Activated naive CD8-positive, alpha-beta T cell treated with anti-CD3 and anti-CD28 coated beads, Interleukin-2, amount 50 U/mL, for 24 hours (primary cell): ENCODE results near the gene RSPO4.
A peak's percentile ranks its signal among the peaks of the same experiment; 100 is the strongest.

Experiments
- ATAC-seq: fragments of 150-1000 bp; cut with Tn5 transposase; one replicate; pipeline ENCODE4 v1.10.0; 2021
- DNase-seq: peaks from one replicate; pipeline ENCODE4 v3.0.0; 2021
- H3K27ac Mint-ChIP-seq: one replicate; pipeline ENCODE4 v1.8.0; 2021; ENCODE audit warnings: mild to moderate bottlenecking, mixed read lengths
- H3K27me3 Mint-ChIP-seq: one replicate; pipeline ENCODE4 v1.8.0; 2021; ENCODE audit warnings: mixed read lengths
- H3K36me3 Mint-ChIP-seq: one replicate; pipeline ENCODE4 v1.8.0; 2021; ENCODE audit warnings: low read depth, mixed read lengths
- H3K4me1 Mint-ChIP-seq: one replicate; pipeline ENCODE4 v1.8.0; 2021; ENCODE audit warnings: mixed read lengths
- H3K4me3 Mint-ChIP-seq: one replicate; pipeline ENCODE4 v1.8.0; 2021; ENCODE audit warnings: mild to moderate bottlenecking, moderate library complexity, mixed read lengths
- H3K9me3 Mint-ChIP-seq: one replicate; pipeline ENCODE4 v1.8.0; 2021; ENCODE audit warnings: mixed read lengths

RSPO4 gene

GRCh38 chr20:1015181-1015580 is 13.1 kb upstream of the RSPO4 start:
- no peak overlapping the region for H3K4me3 Mint-ChIP-seq
- DNase-seq (no peak), ATAC-seq (no peak)
- H3K4me1 Mint-ChIP-seq, result no peaks in the 10 kb centered on the region
- no peaks in the 10 kb centered on the region for H3K36me3 Mint-ChIP-seq
- no peak overlapping the region for H3K27ac Mint-ChIP-seq
- H3K9me3 Mint-ChIP-seq, result no peaks in the 10 kb centered on the region
- peaks cover 4% of the 10 kb centered on the region for H3K27me3 Mint-ChIP-seq

- Mint-ChIP-seq H3K27ac (no peak overlapping the region), H3K4me1 (no peaks in the 10 kb centered on the region), H3K27me3 (peaks cover 5% of the 10 kb centered on the region), H3K4me3 (no peak overlapping the region), H3K36me3 (no peaks in the 10 kb centered on the region), H3K9me3 (no peaks in the 10 kb centered on the region)
- no peak for ATAC-seq
- no peak for DNase-seq
Observed at GRCh38 chr20:1014471-1014870, 12.4 kb upstream of the RSPO4 start.

GRCh38 chr20:1013566-1014340 is 11.6 kb upstream of the RSPO4 start:
- no peaks in the 10 kb centered on the region for H3K4me1 Mint-ChIP-seq
- H3K27me3 Mint-ChIP-seq, result peaks cover 8% of the 10 kb centered on the region
- H3K9me3 Mint-ChIP-seq, result no peaks in the 10 kb centered on the region
- H3K4me3 Mint-ChIP-seq, result no peak overlapping the region
- no peaks in the 10 kb centered on the region for H3K36me3 Mint-ChIP-seq
- DNase-seq (no peak), ATAC-seq (no peak)
- no peak overlapping the region for H3K27ac Mint-ChIP-seq

- H3K4me3 Mint-ChIP-seq, result no peak overlapping the region
- H3K36me3 Mint-ChIP-seq, result no peaks in the 10 kb centered on the region
- ATAC-seq (no peak), DNase-seq (no peak)
- no peaks in the 10 kb centered on the region for H3K4me1 Mint-ChIP-seq
- no peaks in the 10 kb centered on the region for H3K9me3 Mint-ChIP-seq
- no peak overlapping the region for H3K27ac Mint-ChIP-seq
- H3K27me3 Mint-ChIP-seq, result peaks cover 12% of the 10 kb centered on the region
Observed at GRCh38 chr20:1012359-1013168, 10.5 kb upstream of the RSPO4 start.

- Mint-ChIP-seq H3K27ac (no peak overlapping the region), H3K9me3 (no peaks in the 10 kb centered on the region), H3K27me3 (peaks cover 19% of the 10 kb centered on the region), H3K4me1 (no peaks in the 10 kb centered on the region), H3K36me3 (no peaks in the 10 kb centered on the region), H3K4me3 (no peak overlapping the region)
- DNase-seq, result no peak
- no peak for ATAC-seq
Observed at GRCh38 chr20:1010659-1011058, 8.5 kb upstream of the RSPO4 start.

GRCh38 chr20:1005452-1006027 is 3.4 kb upstream of the RSPO4 start:
- H3K4me3 Mint-ChIP-seq, result no peak overlapping the region
- ATAC-seq (peak; percentile 81), DNase-seq (peak; percentile 8)
- H3K27me3 Mint-ChIP-seq, result peaks cover 53% of the 10 kb centered on the region
- H3K36me3 Mint-ChIP-seq, result no peaks in the 10 kb centered on the region
- no peaks in the 10 kb centered on the region for H3K9me3 Mint-ChIP-seq
- H3K27ac Mint-ChIP-seq, result no peak overlapping the region
- peaks cover 2% of the 10 kb centered on the region for H3K4me1 Mint-ChIP-seq

GRCh38 chr20:1003920-1004697 is 2.0 kb upstream of the RSPO4 start:
- no peak overlapping the region for H3K27ac Mint-ChIP-seq
- H3K4me3 Mint-ChIP-seq, result no peak overlapping the region
- no peaks in the 10 kb centered on the region for H3K9me3 Mint-ChIP-seq
- DNase-seq (no peak), ATAC-seq (no peak)
- H3K36me3 Mint-ChIP-seq, result no peaks in the 10 kb centered on the region
- H3K27me3 Mint-ChIP-seq, result peaks cover 63% of the 10 kb centered on the region
- peaks cover 2% of the 10 kb centered on the region for H3K4me1 Mint-ChIP-seq

- H3K36me3 Mint-ChIP-seq, result no peaks in the 10 kb centered on the region
- no peak for ATAC-seq
- no peak overlapping the region for H3K27ac Mint-ChIP-seq
- DNase-seq, result no peak
- no peaks in the 10 kb centered on the region for H3K9me3 Mint-ChIP-seq
- H3K27me3 Mint-ChIP-seq, result peaks cover 65% of the 10 kb centered on the region
- H3K4me1 Mint-ChIP-seq, result peaks cover 2% of the 10 kb centered on the region
- peak overlapping the region; percentile 48 for H3K4me3 Mint-ChIP-seq
Observed at GRCh38 chr20:1002682-1003561, 811 bp upstream of the RSPO4 start.

- Mint-ChIP-seq H3K27me3 (peaks cover 60% of the 10 kb centered on the region), H3K27ac (no peak overlapping the region), H3K9me3 (no peaks in the 10 kb centered on the region), H3K4me3 (no peak overlapping the region), H3K36me3 (no peaks in the 10 kb centered on the region), H3K4me1 (peaks cover 2% of the 10 kb centered on the region)
- no peak for ATAC-seq
- no peak for DNase-seq
Observed at GRCh38 chr20:1001116-1001515, 995 bp downstream of the RSPO4 start.

- H3K27me3 Mint-ChIP-seq, result peaks cover 47% of the 10 kb centered on the region
- DNase-seq (no peak), ATAC-seq (no peak)
- no peaks in the 10 kb centered on the region for H3K36me3 Mint-ChIP-seq
- no peak overlapping the region for H3K4me3 Mint-ChIP-seq
- H3K4me1 Mint-ChIP-seq, result peaks cover 2% of the 10 kb centered on the region
- no peak overlapping the region for H3K27ac Mint-ChIP-seq
- no peaks in the 10 kb centered on the region for H3K9me3 Mint-ChIP-seq
Observed at GRCh38 chr20:998231-998830, 3.8 kb downstream of the RSPO4 start.

GRCh38 chr20:997486-997885 is 4.6 kb downstream of the RSPO4 start:
- no peak for DNase-seq
- Mint-ChIP-seq H3K9me3 (no peaks in the 10 kb centered on the region), H3K4me1 (peaks cover under 1% of the 10 kb centered on the region), H3K27me3 (peaks cover 41% of the 10 kb centered on the region), H3K27ac (no peak overlapping the region), H3K4me3 (no peak overlapping the region), H3K36me3 (no peaks in the 10 kb centered on the region)
- ATAC-seq, result no peak

- ATAC-seq, result no peak
Observed at GRCh38 chr20:997016-997415, 5.1 kb downstream of the RSPO4 start.

GRCh38 chr20:995170-995569 is 6.9 kb downstream of the RSPO4 start:
- Mint-ChIP-seq H3K9me3 (no peaks in the 10 kb centered on the region), H3K4me3 (no peak overlapping the region), H3K36me3 (no peaks in the 10 kb centered on the region), H3K27me3 (peaks cover 39% of the 10 kb centered on the region), H3K4me1 (peaks cover 8% of the 10 kb centered on the region), H3K27ac (no peak overlapping the region)
- ATAC-seq, result no peak
- DNase-seq, result no peak

More at GRCh38 chr20:997016-997415, 5.1 kb downstream of the RSPO4 start:
- H3K27ac Mint-ChIP-seq, result no peak overlapping the region
- H3K27me3 Mint-ChIP-seq, result peaks cover 45% of the 10 kb centered on the region
- DNase-seq, result no peak
- no peak overlapping the region for H3K4me3 Mint-ChIP-seq
- H3K4me1 Mint-ChIP-seq, result peaks cover 4% of the 10 kb centered on the region
- H3K9me3 Mint-ChIP-seq, result no peaks in the 10 kb centered on the region
- H3K36me3 Mint-ChIP-seq, result no peaks in the 10 kb centered on the region
